OCI-LY7 (cell line): ENCODE measurements around the gene ART4. TPM values are rescaled to one million over a fixed set of nuclear protein-coding genes. Genes with fewer than 3 reads are reported as not detected.

Experiments
- BruUV-seq: library from RNA; stranded (reverse); fragments of 400-500 nt; replicated peaks from 2 replicates; lab custom pipeline; 2021; lab: Mats Ljungman, UMichigan
- CTCF ChIA-PET: fragments of 300-600 bp; sonication (Branson Sonifier 250); formaldehyde crosslinking; loops from one replicate; lab custom pipeline; 2022; ENCODE audit warnings: antibody characterized with exemption; ENCODE audit not compliant: unreplicated experiment; lab: Charles Lee
- POLR2A ChIA-PET: fragments of 300-600 bp; sonication (Branson Sonifier 250); formaldehyde crosslinking; loops from one replicate; lab custom pipeline; 2022; ENCODE audit warnings: antibody characterized with exemption; lab: Charles Lee
- DNase-seq: peaks from one replicate; pipeline ENCODE4 v3.0.0-alpha.2; 2015; ENCODE audit warnings: low spot score
- H2AFZ ChIP-seq: fragments of 200-600 bp; sonication (generic), shearing (Covaris generic); 2 replicates; pipeline ENCODE4 v1.6.1; 2014; ENCODE audit warnings: mild to moderate bottlenecking, antibody characterized with exemption, low read length, moderate library complexity
- H3K27ac ChIP-seq: fragments of 200-600 bp; sonication (generic); 2 replicates; pipeline ENCODE4 v1.5.1; 2014; ENCODE audit warnings: mixed run types, low read depth, mild to moderate bottlenecking, moderate library complexity, low read length, inconsistent platforms; ENCODE audit not compliant: poor library complexity, severe bottlenecking
- H3K36me3 ChIP-seq: fragments of 200-600 bp; sonication (generic); 2 replicates; pipeline ENCODE4 v1.6.1; 2014; ENCODE audit warnings: mild to moderate bottlenecking, antibody characterized with exemption, low read length, moderate library complexity, mixed read lengths; ENCODE audit not compliant: insufficient read depth
- H3K4me1 ChIP-seq: fragments of 200-600 bp; sonication (generic); 2 replicates; pipeline ENCODE4 v1.5.1; 2014; ENCODE audit warnings: mild to moderate bottlenecking, low read length; ENCODE audit not compliant: insufficient read depth, poor library complexity, severe bottlenecking
- H3K4me2 ChIP-seq: fragments of 200-600 bp; sonication (generic); 2 replicates; pipeline ENCODE4 v1.6.1; 2014; ENCODE audit warnings: mild to moderate bottlenecking, low read length
- H3K4me3 ChIP-seq: fragments of 200-600 bp; sonication (generic); 2 replicates; pipeline ENCODE4 v1.5.1; 2014; ENCODE audit warnings: mild to moderate bottlenecking, low read depth, low read length; ENCODE audit not compliant: poor library complexity, severe bottlenecking
- H3K79me2 ChIP-seq: fragments of 200-600 bp; sonication (generic); 2 replicates; pipeline ENCODE4 v1.6.1; 2016; ENCODE audit warnings: low read depth, mild to moderate bottlenecking, low read length, moderate library complexity, mixed read lengths; ENCODE audit not compliant: insufficient read depth
- H3K9me2 ChIP-seq: fragments of 200-600 bp; sonication (generic); 2 replicates; pipeline ENCODE4 v1.6.1; 2016; ENCODE audit warnings: mild to moderate bottlenecking, low read length, mixed read lengths; ENCODE audit not compliant: insufficient read depth
- H3K9me3 ChIP-seq: fragments of 200-600 bp; sonication (generic); 2 replicates; pipeline ENCODE4 v1.6.1; 2014; ENCODE audit warnings: mild to moderate bottlenecking, mixed run types, low read length, mixed read lengths
- H4K20me1 ChIP-seq: fragments of 200-600 bp; sonication (generic); 2 replicates; pipeline ENCODE4 v1.6.1; 2014; ENCODE audit warnings: mild to moderate bottlenecking, antibody characterized with exemption, low read length, moderate library complexity, mixed read lengths; ENCODE audit not compliant: insufficient read depth
- CTCF ChIP-seq: fragments of 200-600 bp; sonication (generic); conservative IDR thresholded peaks from 2 replicates; pipeline ENCODE4 v1.5.1; 2014; ENCODE audit warnings: mild to moderate bottlenecking, antibody characterized with exemption, low read length, moderate library complexity, mixed read lengths
- EZH2phosphoT487 ChIP-seq: fragments of 200-600 bp; sonication (generic); IDR thresholded peaks from 2 replicates; pipeline ENCODE4 v1.6.1; 2018; ENCODE audit warnings: low read depth, borderline replicate concordance, mild to moderate bottlenecking, mixed run types, antibody characterized with exemption, low read length, moderate library complexity, mixed read lengths
- intact Hi-C: fragments of 100-400 bp; cut with micrococcal nuclease; formaldehyde crosslinking; loops from one replicate; pipeline ENCODE4 v1.10.0; 2022; ENCODE audit not compliant: unreplicated experiment
- total RNA-seq, 2 experiments: library from RNA; depleted of rRNA in 1 of 2; stranded (reverse); fragments of >200 nt in 1 of 2; shearing (Covaris generic) in 1 of 2; gene quantifications; 2 replicates each; pipeline ENCODE4 v1.2.3, GENCODE V29; 2014 to 2022

ART4 gene
- total RNA-seq, 2 experiments from 2014 or later, result not detected

- no peak for DNase-seq
- no TSS peak for BruUV-seq
- Histone ChIP-seq H3K9me2 (no peaks in the 10 kb centered on the region), H3K27ac (no peak overlapping the region), H4K20me1 (no peaks in the 10 kb centered on the region), H2AFZ (no peak overlapping the region), H3K4me1 (peaks cover 10% of the 10 kb centered on the region), H3K9me3 (peaks cover 15% of the 10 kb centered on the region; the same call in 1 of the 2 replicates), H3K79me2 (no peaks in the 10 kb centered on the region), H3K4me3 (no peak overlapping the region), H3K36me3 (no peaks in the 10 kb centered on the region), H3K4me2 (no peak overlapping the region)
- no peak for TF ChIP-seq EZH2phosphoT487
- no peak for TF ChIP-seq CTCF
- ChIA-PET POLR2A (interaction anchor here (1.2 to 2.2 kb wide), 4 partner anchors 8 to 22 kb away, joined by 3 to 9 read pairs (median 6); no protein-coding TSS in a partner anchor), CTCF (no interaction called here)
- intact Hi-C loops, result no loop called here
Observed at GRCh38 chr12:14871247-14871646, 27.9 kb upstream of the ART4 start.

GRCh38 chr12:14868916-14869506 is 25.7 kb upstream of the ART4 start:
- BruUV-seq, result no TSS peak
- no peaks in the 10 kb centered on the region for H3K9me2 ChIP-seq
- TF ChIP-seq EZH2phosphoT487 (no peak), CTCF (no peak)
- no peak overlapping the region for H3K4me2 ChIP-seq
- no peaks in the 10 kb centered on the region for H3K79me2 ChIP-seq
- no peaks in the 10 kb centered on the region for H3K36me3 ChIP-seq
- no peak overlapping the region for H3K4me3 ChIP-seq
- ChIA-PET POLR2A (interaction anchor here (0.5 to 2.2 kb wide), 4 partner anchors 11 to 432 kb away, joined by 3 to 8 read pairs (median 4); no protein-coding TSS in a partner anchor), CTCF (no interaction called here)
- peaks cover 10% of the 10 kb centered on the region for H3K4me1 ChIP-seq
- H3K27ac ChIP-seq, result no peak overlapping the region
- H4K20me1 ChIP-seq, result no peaks in the 10 kb centered on the region
- peaks cover 14% of the 10 kb centered on the region; the same call in 1 of the 2 replicates for H3K9me3 ChIP-seq
- intact Hi-C loops, result no loop called here
- no peak for DNase-seq
- no peak overlapping the region for H2AFZ ChIP-seq

- no TSS peak for BruUV-seq
- intact Hi-C loops, result no loop called here
- H3K9me3 ChIP-seq, result peaks cover 15% of the 10 kb centered on the region; the same call in 1 of the 2 replicates
- H4K20me1 ChIP-seq, result no peaks in the 10 kb centered on the region
- H2AFZ ChIP-seq, result no peak overlapping the region
- no peak for TF ChIP-seq EZH2phosphoT487
- no peak for TF ChIP-seq CTCF
- ChIA-PET CTCF (no interaction called here), POLR2A (interaction anchor here (0.7 kb wide), 2 partner anchors 77 to 86 kb away, joined by 3 to 4 read pairs; no protein-coding TSS in a partner anchor)
- peaks cover 15% of the 10 kb centered on the region for H3K4me1 ChIP-seq
- no peak overlapping the region for H3K4me3 ChIP-seq
- no peaks in the 10 kb centered on the region for H3K36me3 ChIP-seq
- no peaks in the 10 kb centered on the region for H3K9me2 ChIP-seq
- H3K27ac ChIP-seq, result no peak overlapping the region
- no peaks in the 10 kb centered on the region for H3K79me2 ChIP-seq
- DNase-seq, result no peak
- no peak overlapping the region for H3K4me2 ChIP-seq
Observed at GRCh38 chr12:14860490-14860889, 17.2 kb upstream of the ART4 start.
